GM18858 (cell line): Measurements from ENCODE around the gene EHMT1.
A peak's percentile ranks its signal among the peaks of the same experiment; 100 is the strongest.

ENCODE experiments used
- ATAC-seq: cut with Tn5 transposase; IDR thresholded peaks from one replicate; pipeline ENCODE4 v1.9.1; 2021; ENCODE audit not compliant: unreplicated experiment

EHMT1 gene

DNA sequence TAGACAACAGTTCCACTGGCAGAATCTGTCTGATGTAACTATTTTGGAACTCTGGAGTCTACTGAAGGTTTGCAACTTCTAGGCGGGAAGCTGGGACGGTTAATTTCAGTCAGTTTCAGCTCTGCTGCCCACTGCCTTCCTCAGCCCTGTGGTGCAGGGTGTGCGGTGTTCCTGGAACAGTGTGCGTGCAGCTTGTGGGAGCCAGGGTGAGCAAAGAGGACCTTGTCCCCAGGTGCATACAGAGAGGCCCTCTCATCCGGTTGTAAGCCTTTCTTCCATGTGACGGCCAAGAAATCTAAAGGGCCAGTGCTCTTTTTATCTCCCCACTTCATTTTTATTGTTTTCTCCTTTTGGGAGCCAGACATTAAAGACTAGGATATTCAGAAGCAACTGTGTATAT is 114.6 kb downstream of the EHMT1 start:
- no peak for ATAC-seq

DNA sequence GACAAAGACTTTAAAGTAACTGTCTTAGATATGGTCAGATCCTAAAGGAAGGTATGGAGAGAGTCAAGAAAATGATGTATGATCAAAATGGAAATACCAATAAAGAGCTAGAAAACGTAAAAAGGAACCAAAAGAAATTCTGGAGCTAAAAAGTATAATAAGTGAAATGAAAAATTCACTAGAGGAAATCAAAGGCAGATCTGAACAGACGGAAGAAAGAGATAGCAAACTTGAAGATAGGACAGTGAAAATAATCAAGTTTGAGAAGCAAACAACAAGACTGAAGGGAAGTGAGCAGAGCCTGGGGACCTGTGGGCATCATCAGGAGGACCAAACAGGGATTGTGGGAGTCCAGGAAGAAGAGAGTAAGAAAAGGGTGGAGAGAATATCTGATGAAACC is 115.4 kb downstream of the EHMT1 start:
- no peak for ATAC-seq

GRCh38 chr9:137738182-137738696 is 119.4 kb downstream of the EHMT1 start:
- peak; percentile 80 for ATAC-seq

- ATAC-seq: no peak
Observed at GRCh38 chr9:137738703-137739102, 119.9 kb downstream of the EHMT1 start.

DNA sequence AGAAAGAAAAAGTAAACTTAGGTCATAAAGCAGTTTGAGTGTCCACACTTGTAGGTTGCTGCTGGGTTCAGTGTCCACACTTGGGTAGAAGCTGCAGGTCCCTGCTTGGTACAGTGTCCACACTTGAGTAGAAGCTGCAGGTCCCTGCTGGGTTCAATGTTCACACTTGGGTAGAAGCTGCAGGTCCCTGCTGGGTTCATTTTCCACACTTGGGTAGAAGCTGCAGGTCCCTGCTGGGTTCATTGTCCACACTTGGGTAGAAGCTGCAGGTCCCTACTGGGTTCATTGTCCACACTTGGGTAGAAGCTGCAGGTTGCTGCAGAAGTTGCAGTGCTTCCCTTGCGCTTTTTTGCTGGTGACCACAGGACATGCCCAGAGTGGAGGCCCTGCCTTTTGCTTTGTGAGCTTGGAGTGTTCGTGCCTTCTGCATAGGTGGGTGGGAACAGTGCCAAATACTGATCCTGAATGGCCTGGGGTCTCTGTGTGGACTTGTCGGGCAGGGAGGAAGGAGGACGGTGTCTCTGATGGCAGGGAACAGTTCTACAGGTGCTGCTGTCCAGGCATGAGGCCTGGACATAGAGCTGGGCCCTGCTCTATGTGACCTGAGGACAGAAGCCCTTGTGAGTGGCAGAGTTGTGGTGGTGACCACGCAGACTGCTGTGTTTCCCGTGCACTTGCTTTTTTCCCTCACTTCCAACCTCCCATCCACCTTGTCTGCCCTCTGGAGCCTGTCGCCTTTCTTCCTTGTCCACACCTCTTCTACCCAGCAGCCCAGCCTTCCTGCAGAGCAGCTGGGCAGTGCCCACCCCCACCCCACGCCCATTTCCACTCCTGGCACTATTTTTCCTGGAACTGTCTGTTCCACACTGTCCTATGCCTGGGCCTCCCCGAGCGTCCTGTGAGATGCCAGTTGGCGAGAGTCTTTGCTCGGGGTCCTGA is 120.8 kb downstream of the EHMT1 start:
- no peak for ATAC-seq

DNA sequence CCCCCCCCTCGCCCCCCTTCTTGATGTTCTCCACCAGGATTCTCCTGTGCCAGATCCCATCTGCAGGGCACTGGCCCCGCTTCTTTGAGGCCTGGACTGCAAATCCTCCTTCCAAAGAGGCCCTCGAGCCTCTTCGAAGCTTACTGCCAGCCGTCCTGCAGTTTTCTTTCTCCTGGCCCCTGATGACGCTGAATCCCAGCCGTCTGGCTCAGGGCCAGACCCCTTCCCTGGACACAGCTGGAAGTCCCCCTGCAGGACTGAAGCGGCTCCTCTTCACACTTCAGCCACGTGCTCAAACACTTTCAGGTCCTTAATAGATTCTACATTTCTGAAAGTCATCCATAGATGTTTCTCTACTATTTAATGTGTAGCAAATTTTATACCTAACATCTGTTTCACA is 121.5 kb downstream of the EHMT1 start:
- ATAC-seq: no peak

- no peak for ATAC-seq
Observed at GRCh38 chr9:137741330-137741729, 122.5 kb downstream of the EHMT1 start.

GRCh38 chr9:137742698-137743097 is 123.9 kb downstream of the EHMT1 start:
- ATAC-seq: no peak

- no peak for ATAC-seq
Observed at GRCh38 chr9:137743695-137744094, 124.9 kb downstream of the EHMT1 start.

DNA sequence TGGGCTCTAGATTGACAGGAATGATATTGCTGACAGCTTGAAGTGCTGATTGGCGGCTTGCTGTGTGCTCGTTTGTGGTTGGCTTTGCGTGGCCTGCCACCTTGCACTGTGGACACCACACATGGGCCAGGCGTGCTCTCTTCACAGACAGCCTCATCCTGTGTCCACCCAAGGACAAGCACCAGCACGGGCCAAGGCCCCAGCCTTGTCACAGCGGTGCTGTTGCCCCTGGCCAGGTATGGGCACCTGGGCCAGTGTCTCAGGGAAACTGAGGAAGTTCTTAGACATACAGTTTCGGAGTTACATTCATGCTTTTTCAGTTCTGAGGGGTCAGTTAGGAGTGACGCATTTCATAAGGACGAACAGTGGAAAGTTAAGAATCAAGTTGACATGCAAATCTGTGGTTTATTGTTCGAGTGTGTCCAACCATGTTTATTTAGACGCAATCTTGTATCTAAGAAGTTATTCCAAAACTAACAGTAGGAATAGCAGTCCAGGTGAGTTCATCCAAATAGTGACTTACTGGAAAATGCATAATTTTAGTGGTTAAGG is 125.9 kb downstream of the EHMT1 start:
- ATAC-seq: no peak

- peak; percentile 45 for ATAC-seq
Observed at GRCh38 chr9:137745541-137745991, 126.8 kb downstream of the EHMT1 start.

- no peak for ATAC-seq
Observed at GRCh38 chr9:137748311-137748710, 129.5 kb downstream of the EHMT1 start.

DNA sequence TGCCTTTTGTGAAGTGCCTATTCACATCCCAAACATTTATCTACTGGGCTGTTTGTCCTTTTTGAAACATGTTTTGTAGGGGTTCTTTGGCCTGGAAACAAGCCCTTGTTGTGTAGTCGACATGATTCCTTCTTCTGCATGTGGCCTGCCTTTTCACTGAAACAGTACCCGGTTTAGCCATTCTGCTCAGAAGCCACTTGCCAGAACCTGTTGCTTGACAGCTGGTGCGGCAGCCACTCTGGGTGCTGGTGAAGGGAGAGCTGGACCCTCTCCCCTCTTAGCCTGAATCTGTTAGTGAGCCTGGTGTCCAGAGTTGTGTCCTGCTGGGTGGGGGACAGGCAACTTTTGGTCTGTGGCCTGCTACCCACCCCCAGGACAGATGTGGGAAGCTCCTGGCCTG is 129.9 kb downstream of the EHMT1 start:
- no peak for ATAC-seq

DNA sequence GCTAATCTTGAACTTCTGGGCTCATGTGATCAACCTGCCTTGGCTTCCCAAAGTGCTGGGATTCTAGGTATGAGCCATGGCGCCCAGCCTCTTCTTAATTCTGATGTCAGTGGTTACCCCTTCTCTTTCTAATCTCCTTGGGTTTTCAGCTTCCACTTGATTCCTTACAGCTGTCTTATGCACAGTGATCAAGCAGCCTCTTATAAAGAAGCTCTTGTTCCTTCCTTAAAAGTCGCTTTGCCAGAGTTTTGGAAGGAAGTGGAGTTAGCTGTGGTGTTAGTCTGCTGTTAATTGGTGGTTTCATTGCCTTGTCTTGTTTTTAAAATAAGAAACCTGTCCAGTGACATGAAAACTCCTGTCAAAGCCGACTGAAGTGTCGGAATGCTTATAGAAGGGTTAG is 130.7 kb downstream of the EHMT1 start:
- ATAC-seq: no peak

DNA sequence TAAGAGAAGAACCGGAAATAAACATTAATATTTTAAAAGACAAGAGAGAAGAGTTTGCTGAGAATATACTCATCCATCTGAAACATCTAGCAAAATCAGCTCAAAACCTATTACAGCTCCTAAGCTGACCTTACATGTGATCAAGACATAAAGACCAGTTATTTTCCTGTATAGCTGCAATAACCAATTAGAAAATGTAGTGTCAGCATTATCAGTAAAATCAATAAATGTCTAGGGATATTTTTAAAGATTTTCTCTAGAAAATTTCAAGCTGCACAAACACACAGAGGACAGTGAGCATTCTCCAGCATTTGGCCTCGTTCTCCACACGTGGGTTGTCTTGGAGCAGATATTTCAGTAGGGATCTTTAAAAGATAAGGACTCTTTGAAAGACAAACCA is 131.2 kb downstream of the EHMT1 start:
- no peak for ATAC-seq

GRCh38 chr9:137750566-137750965 is 131.8 kb downstream of the EHMT1 start:
- no peak for ATAC-seq

- no peak for ATAC-seq
Observed at GRCh38 chr9:137751616-137752015, 132.8 kb downstream of the EHMT1 start.

DNA sequence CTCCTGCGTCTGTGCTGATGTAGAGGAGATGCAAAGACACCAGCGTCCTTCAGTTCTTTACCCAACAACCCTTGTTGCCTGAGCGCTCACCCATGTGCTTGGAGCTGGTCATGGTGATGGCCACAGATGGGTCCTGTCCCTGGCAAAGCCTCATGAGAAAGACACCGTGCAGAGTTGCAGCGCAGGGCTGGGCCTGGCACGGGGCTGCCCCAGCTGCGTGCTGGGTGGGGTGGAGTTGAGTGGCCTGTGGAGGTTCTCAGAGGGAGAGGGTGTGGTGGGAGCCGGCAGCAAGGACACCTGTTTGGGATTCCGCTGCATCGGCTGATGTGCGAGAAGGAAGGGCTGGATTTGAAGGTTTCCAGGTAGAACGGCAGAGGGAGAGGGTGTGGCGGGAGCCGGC is 133.6 kb downstream of the EHMT1 start:
- no peak for ATAC-seq

DNA sequence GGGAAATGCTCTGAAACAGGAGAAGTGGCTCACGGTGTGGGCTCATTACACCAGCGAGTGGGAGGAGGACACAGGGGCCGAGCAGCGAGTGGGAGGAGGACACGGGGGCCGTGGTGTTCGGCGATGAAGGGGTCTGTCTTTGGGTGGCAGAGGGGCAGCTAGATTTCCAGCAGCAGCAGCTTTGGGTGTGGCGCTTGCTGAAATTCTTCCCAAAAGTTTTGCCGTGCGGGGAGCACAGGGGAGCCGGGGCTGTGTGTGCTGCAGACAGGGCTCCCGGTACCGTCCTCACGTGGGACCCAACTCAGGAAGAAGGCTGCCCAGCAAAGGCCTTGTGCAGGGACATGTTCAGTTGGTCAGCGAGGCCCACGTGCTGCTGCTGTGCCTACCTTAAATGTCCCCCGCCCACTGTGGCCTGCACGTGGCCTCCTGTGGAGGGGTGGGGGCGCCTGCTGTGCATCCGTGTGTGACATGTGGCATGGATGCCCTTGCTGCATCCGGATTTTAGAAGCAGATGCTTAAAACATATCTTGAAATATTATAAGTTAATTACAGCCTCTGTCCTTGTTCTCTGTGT is 134.5 kb downstream of the EHMT1 start:
- ATAC-seq: no peak

- no peak for ATAC-seq
Observed at GRCh38 chr9:137755261-137755927, 136.6 kb downstream of the EHMT1 start.

DNA sequence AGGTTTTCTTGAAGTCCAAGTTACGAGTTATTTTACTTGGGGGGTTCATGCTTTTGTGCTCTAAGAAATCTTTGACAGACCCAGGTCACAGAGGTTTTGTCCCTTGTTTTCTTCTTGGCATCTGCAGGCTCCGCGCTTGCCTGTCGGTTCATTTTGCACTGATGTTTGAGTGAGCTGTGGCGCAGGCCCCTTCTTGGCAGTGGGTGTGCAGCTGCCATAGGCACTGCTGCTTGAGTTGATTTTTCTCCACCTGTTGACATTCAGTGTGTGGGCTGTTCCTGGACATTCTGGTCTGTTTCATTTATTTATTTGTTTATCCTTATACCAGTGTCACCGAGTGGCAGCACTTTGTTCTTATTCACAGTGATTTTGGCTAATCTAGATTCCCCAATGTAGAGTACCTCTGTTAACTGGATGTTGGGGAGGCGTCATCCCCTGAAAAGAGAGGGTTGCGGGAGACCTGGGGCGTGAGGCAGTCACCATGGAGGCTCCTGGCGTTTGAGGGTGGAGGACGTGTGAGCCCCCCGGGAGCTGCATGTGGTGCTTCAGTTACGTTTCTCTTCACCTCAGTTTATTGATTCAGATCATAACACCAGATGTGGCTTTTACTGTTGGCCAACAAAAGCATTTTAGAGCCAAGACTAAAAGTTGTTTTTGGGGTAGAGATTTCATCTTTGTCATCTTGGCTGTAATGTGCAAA is 137.4 kb downstream of the EHMT1 start:
- ATAC-seq: no peak
